22Rv1 (cell line): ENCODE data around the gene TIE1.

Source experiments
- H3K27ac ChIP-seq: fragments of 450-650 bp; 2 replicates; pipeline ENCODE4 v1.5.1; 2017
- CTCF ChIP-seq: fragments of 450-650 bp; IDR thresholded peaks from 2 replicates; pipeline ENCODE4 v1.5.1; 2017; ENCODE audit warnings: mild to moderate bottlenecking
- ZFX ChIP-seq: fragments of 450-650 bp; IDR thresholded peaks from 2 replicates; pipeline ENCODE4 v1.6.1; 2017; ENCODE audit warnings: antibody characterized with exemption, borderline replicate concordance

Gene TIE1

GRCh38 chr1:43308635-43309404 is 8.0 kb downstream of the TIE1 start:
- no peak for TF ChIP-seq ZFX
- TF ChIP-seq CTCF, result no peak
- H3K27ac ChIP-seq, result no peak overlapping the region

- no peak overlapping the region for H3K27ac ChIP-seq
- TF ChIP-seq ZFX (no peak), CTCF (no peak)
These were observed 8.7 kb downstream of the TIE1 start for GRCh38 chr1:43309405-43310025.

DNA sequence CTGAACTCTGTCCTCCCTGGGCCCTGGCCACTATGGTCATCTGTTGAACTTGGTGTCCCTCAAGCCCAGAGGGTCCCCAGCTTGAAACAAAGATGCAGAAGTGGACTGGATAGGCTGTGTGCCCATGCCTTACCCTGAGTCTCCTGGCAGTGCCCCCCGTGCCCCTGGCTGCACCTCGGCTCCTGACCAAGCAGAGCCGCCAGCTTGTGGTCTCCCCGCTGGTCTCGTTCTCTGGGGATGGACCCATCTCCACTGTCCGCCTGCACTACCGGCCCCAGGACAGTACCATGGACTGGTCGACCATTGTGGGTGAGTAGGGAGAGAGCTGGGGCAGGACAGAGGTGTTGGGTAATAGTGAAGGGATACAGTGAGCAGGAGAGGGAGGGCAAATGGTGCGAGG is 10.7 kb downstream of the TIE1 start:
- TF ChIP-seq CTCF (no peak), ZFX (no peak)
- H3K27ac ChIP-seq, result no peak overlapping the region

- H3K27ac ChIP-seq, result no peak overlapping the region
- TF ChIP-seq CTCF, result no peak
- no peak for TF ChIP-seq ZFX
These were observed 11.4 kb downstream of the TIE1 start for GRCh38 chr1:43312212-43312623.

DNA sequence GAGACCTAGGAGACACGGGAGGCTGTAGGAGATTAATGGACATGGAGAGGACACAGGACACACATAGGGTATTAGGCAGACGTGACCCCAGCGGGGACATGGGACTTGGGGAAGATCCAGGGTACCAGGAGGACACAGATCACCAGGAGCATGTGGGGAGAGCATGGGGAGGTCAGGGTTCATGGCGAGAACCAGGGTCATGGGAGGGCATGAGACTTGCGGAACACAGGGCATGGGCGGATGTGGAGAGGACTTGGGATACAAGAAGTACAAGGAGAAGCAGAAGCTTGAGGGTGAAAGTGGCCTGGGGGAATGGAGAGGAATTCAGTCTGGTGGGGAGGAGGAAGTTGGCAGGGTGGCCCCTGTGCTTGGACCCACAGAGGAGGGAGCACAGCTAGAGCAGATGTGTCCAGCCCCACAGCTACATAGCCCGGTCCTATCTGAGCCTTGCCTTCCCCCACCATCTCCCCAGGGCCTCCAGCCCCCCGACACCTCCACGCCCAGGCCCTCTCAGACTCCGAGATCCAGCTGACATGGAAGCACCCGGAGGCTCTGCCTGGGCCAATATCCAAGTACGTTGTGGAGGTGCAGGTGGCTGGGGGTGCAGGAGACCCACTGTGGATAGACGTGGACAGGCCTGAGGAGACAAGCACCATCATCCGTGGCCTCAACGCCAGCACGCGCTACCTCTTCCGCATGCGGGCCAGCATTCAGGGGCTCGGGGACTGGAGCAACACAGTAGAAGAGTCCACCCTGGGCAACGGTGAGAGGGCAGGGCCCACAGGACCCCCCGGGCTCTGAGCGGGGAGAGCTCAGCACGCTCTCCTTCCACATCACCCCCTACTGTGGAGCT is 12.1 kb downstream of the TIE1 start:
- no peak overlapping the region for H3K27ac ChIP-seq
- TF ChIP-seq CTCF (no peak), ZFX (no peak)

DNA sequence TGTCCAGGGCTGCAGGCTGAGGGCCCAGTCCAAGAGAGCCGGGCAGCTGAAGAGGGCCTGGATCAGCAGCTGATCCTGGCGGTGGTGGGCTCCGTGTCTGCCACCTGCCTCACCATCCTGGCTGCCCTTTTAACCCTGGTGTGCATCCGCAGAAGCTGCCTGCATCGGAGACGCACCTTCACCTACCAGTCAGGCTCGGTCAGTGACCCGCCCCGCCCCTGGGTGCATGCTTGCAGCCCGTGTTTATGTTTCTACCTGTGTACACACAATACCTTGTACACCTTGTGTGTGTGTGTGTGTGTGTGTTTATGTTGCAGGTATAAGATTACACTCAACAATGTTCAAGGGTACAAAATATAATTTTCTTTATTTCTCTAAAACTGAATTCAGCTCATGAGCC is 13.0 kb downstream of the TIE1 start:
- TF ChIP-seq ZFX (no peak), CTCF (no peak)
- no peak overlapping the region for H3K27ac ChIP-seq
